GM23248 (cell line): ENCODE results near the gene UGT1A10. TPM values are rescaled to one million over a fixed set of nuclear protein-coding genes. Genes with fewer than 3 reads are reported as not detected.

ENCODE experiments used
- DNase-seq: peaks from one replicate; pipeline ENCODE4 v3.0.0-alpha.2; 2015
- H2AFZ ChIP-seq: fragments of 200-600 bp; sonication (generic); 2 replicates; pipeline ENCODE4 v1.6.1; 2016; ENCODE audit warnings: antibody characterized with exemption
- H3F3A ChIP-seq: fragments of 200-600 bp; sonication (generic); 2 replicates; pipeline ENCODE4 v1.6.1; 2016; ENCODE audit warnings: mild to moderate bottlenecking, antibody characterized with exemption, mixed run types; ENCODE audit not compliant: insufficient read depth
- H3K27ac ChIP-seq: fragments of 200-600 bp; sonication (generic); 2 replicates; pipeline ENCODE4 v1.5.1; 2016; ENCODE audit warnings: mild to moderate bottlenecking
- H3K27me3 ChIP-seq: fragments of 200-600 bp; sonication (generic); replicated peaks from 2 replicates; pipeline ENCODE4 v1.6.1; 2016; ENCODE audit warnings: mild to moderate bottlenecking; ENCODE audit not compliant: insufficient read depth
- H3K36me3 ChIP-seq: fragments of 200-600 bp; sonication (generic); 2 replicates; pipeline ENCODE4 v1.6.1; 2016; ENCODE audit warnings: low read depth, mild to moderate bottlenecking
- H3K4me1 ChIP-seq: fragments of 200-600 bp; sonication (generic); 2 replicates; pipeline ENCODE4 v1.6.1; 2016; ENCODE audit warnings: mild to moderate bottlenecking; ENCODE audit not compliant: insufficient read depth
- H3K4me2 ChIP-seq: fragments of 200-600 bp; sonication (generic); one replicate; pipeline ENCODE4 v1.6.1; 2016; ENCODE audit warnings: mild to moderate bottlenecking; ENCODE audit not compliant: unreplicated experiment
- H3K4me3 ChIP-seq: fragments of 200-600 bp; sonication (generic); 2 replicates; pipeline ENCODE4 v1.5.1; 2016; ENCODE audit warnings: mild to moderate bottlenecking
- H3K79me2 ChIP-seq: fragments of 200-600 bp; sonication (generic); 2 replicates; pipeline ENCODE4 v1.6.1; 2016; ENCODE audit warnings: mild to moderate bottlenecking; ENCODE audit not compliant: insufficient read depth
- H3K9ac ChIP-seq: fragments of 200-600 bp; sonication (generic); 2 replicates; pipeline ENCODE4 v1.6.1; 2016; ENCODE audit warnings: mild to moderate bottlenecking
- H3K9me2 ChIP-seq: fragments of 200-600 bp; sonication (generic); 2 replicates; pipeline ENCODE4 v1.6.1; 2016; ENCODE audit warnings: mixed run types, mild to moderate bottlenecking, moderate library complexity; ENCODE audit not compliant: insufficient read depth
- H3K9me3 ChIP-seq: fragments of 200-600 bp; sonication (generic); one replicate; pipeline ENCODE4 v1.6.1; 2017; ENCODE audit warnings: low read depth
- H4K20me1 ChIP-seq: fragments of 200-600 bp; sonication (generic); 2 replicates; pipeline ENCODE4 v1.6.0; 2016; ENCODE audit not compliant: insufficient read depth
- EZH2 ChIP-seq: fragments of 200-600 bp; sonication (generic); IDR thresholded peaks from 2 replicates; pipeline ENCODE4 v1.6.1; 2018; ENCODE audit warnings: antibody characterized with exemption, mild to moderate bottlenecking; ENCODE audit not compliant: insufficient read depth, poor library complexity, severe bottlenecking
- EZH2phosphoT487 ChIP-seq: fragments of 200-600 bp; sonication (generic); IDR thresholded peaks from 2 replicates; pipeline ENCODE4 v1.6.1; 2018; ENCODE audit warnings: antibody characterized with exemption, moderate library complexity, mild to moderate bottlenecking, low read depth; ENCODE audit not compliant: insufficient read depth
- WGBS, 2 experiments: methylation state at CpG; one replicate each; pipeline ENCODE4 v1.1.6; 2015 to 2017; ENCODE audit warnings: low lambda C conversion rate in 2 of 2, low coverage in 1 of 2; ENCODE audit errors: missing lambda C conversion rate in 2 of 2; 5-methylcytosine and 5-hydroxymethylcytosine counted together
- in situ Hi-C: fragments of 300-500 bp; cut with MboI; formaldehyde crosslinking; loops from 2 replicates; pipeline ENCODE4 v1.15.0; 2020
- polyA plus RNA-seq: library from polyadenylated mRNA; unstranded; fragments of >200 nt; fragmentation: Nextera tagmentation; extraction: Ambion mirVana; gene quantifications from 2 replicates; pipeline ENCODE4 v1.2.1, GENCODE V29; 2016
- total RNA-seq: library from RNA; depleted of rRNA; stranded (reverse); fragments of >200 nt; shearing (Covaris generic); gene quantifications from 2 replicates; pipeline ENCODE4 v1.2.3, GENCODE V29; 2014

The UGT1A10 gene
- total and polyA plus RNA-seq, 2 experiments from 2014 or later = not detected

GRCh38 chr2:233656443-233656842, 20.2 kb downstream of the UGT1A10 start:
- WGBS, 2 experiments = 60 to 66% methylated on average over 10 of the region's 10 CpGs
- no peaks in the 10 kb centered on the region for H3K4me1 ChIP-seq
- no peaks in the 10 kb centered on the region for H3K9me2 ChIP-seq
- in situ Hi-C loops = no loop called here
- H3K9me3 ChIP-seq = no peaks in the 10 kb centered on the region
- H3K27ac ChIP-seq = no peak overlapping the region
- no peak overlapping the region for H3K4me2 ChIP-seq
- H3K27me3 ChIP-seq = peaks cover 16% of the 10 kb centered on the region; the same call in 1 of the 2 replicates
- no peak overlapping the region for H3K9ac ChIP-seq
- H3K4me3 ChIP-seq = no peak overlapping the region
- no peak overlapping the region for H2AFZ ChIP-seq
- H3K36me3 ChIP-seq = no peaks in the 10 kb centered on the region
- no peak for DNase-seq
- TF ChIP-seq EZH2 (no peak), EZH2phosphoT487 (no peak)
- no peaks in the 10 kb centered on the region for H3F3A ChIP-seq
- H4K20me1 ChIP-seq = no peaks in the 10 kb centered on the region
- no peaks in the 10 kb centered on the region for H3K79me2 ChIP-seq

- H3F3A ChIP-seq = no peaks in the 10 kb centered on the region
These were observed 22.4 kb downstream of the UGT1A10 start for GRCh38 chr2:233658610-233659009.

GRCh38 chr2:233663911-233664310, 27.7 kb downstream of the UGT1A10 start:
- no peaks in the 10 kb centered on the region for H3K9me3 ChIP-seq
- H3F3A ChIP-seq = no peaks in the 10 kb centered on the region
- DNase-seq = no peak
- WGBS, 2 experiments = 0% methylated on average over 1 of the region's 1 CpG
- H2AFZ ChIP-seq = no peak overlapping the region
- no peaks in the 10 kb centered on the region for H3K36me3 ChIP-seq
- no peaks in the 10 kb centered on the region for H3K4me1 ChIP-seq
- no peaks in the 10 kb centered on the region for H4K20me1 ChIP-seq
- H3K27ac ChIP-seq = no peak overlapping the region
- H3K9me2 ChIP-seq = no peaks in the 10 kb centered on the region
- H3K79me2 ChIP-seq = no peaks in the 10 kb centered on the region
- H3K4me3 ChIP-seq = no peak overlapping the region
- H3K27me3 ChIP-seq = no peaks in the 10 kb centered on the region
- H3K9ac ChIP-seq = no peak overlapping the region
- no peak overlapping the region for H3K4me2 ChIP-seq
- in situ Hi-C loops = no loop called here
- TF ChIP-seq EZH2phosphoT487 (no peak), EZH2 (no peak)

More at GRCh38 chr2:233658610-233659009, 22.4 kb downstream of the UGT1A10 start:
- H3K27me3 ChIP-seq = 0 out of 2 replicates have a peak, but pooled peaks cover 16% of the 10 kb centered on the region
- no peaks in the 10 kb centered on the region for H3K9me3 ChIP-seq
- in situ Hi-C loops = no loop called here
- H3K4me3 ChIP-seq = no peak overlapping the region
- H3K79me2 ChIP-seq = no peaks in the 10 kb centered on the region
- no peak overlapping the region for H3K9ac ChIP-seq
- TF ChIP-seq EZH2phosphoT487 (no peak), EZH2 (no peak)
- no peak overlapping the region for H3K27ac ChIP-seq
- no peak for DNase-seq
- H3K36me3 ChIP-seq = no peaks in the 10 kb centered on the region
- H2AFZ ChIP-seq = no peak overlapping the region
- H3K4me2 ChIP-seq = no peak overlapping the region
- no peaks in the 10 kb centered on the region for H3K9me2 ChIP-seq
- H4K20me1 ChIP-seq = no peaks in the 10 kb centered on the region
- no peaks in the 10 kb centered on the region for H3K4me1 ChIP-seq

- Histone ChIP-seq H3K4me3 (no peak overlapping the region), H2AFZ (no peak overlapping the region), H3K9me3 (no peaks in the 10 kb centered on the region), H3K4me1 (no peaks in the 10 kb centered on the region), H4K20me1 (no peaks in the 10 kb centered on the region), H3K4me2 (no peak overlapping the region), H3K79me2 (no peaks in the 10 kb centered on the region), H3K36me3 (no peaks in the 10 kb centered on the region), H3K27me3 (no peaks in the 10 kb centered on the region; the same call in 1 of the 2 replicates), H3K27ac (no peak overlapping the region), H3K9me2 (no peaks in the 10 kb centered on the region), H3F3A (no peaks in the 10 kb centered on the region), H3K9ac (no peak overlapping the region)
- 45 to 56% methylated on average over 4 of the region's 4 CpGs for WGBS, 2 experiments
- in situ Hi-C loops = no loop called here
- DNase-seq = no peak
- TF ChIP-seq EZH2 = no peak
- TF ChIP-seq EZH2phosphoT487 = no peak
These were observed 32.5 kb downstream of the UGT1A10 start for GRCh38 chr2:233668605-233669260.
